AG09309 (cell line): ENCODE data around the gene PDE4D.
A peak's percentile ranks its signal among the peaks of the same experiment; 100 is the strongest.

ENCODE experiments used
- DNase-seq: peaks from one replicate; pipeline ENCODE4 v3.0.0-alpha.2; 2010; ENCODE audit warnings: low read depth
- H3K4me3 ChIP-seq: 2 replicates; pipeline ENCODE4 v1.5.1; 2011; ENCODE audit warnings: mild to moderate bottlenecking, low read depth, low read length, moderate library complexity; ENCODE audit not compliant: control insufficient read depth
- CTCF ChIP-seq: IDR thresholded peaks from 2 replicates; pipeline ENCODE4 v1.5.1; 2011; ENCODE audit warnings: mild to moderate bottlenecking, low read depth, low read length, inconsistent platforms; ENCODE audit not compliant: insufficient read depth, control insufficient read depth; ENCODE audit errors: missing control alignments

The PDE4D gene

GRCh38 chr5:59133764-59134261, 759.7 kb downstream of the PDE4D start:
- no peak for TF ChIP-seq CTCF
- DNase-seq = peak; percentile 89

DNA sequence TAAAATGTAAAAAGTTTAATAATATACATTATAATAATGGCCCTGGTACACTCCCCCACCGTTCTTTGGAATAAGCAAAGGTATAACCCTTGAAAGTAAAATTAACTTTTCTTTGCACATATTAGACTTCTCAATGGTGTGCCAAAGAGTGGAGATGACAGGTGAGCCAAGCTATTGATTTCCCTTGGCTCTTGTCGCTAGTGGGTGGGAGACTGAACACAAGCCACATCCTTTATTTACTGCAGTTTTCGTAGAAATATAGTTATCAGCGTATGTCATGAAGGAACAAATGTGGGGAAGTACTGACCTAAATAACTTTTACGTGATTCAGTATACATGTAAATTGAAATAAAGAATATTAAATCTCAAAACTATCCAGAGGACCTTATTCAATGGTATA, 761.4 kb downstream of the PDE4D start:
- H3K4me3 ChIP-seq = no peak overlapping the region
- TF ChIP-seq CTCF = no peak
- DNase-seq = no peak

More at GRCh38 chr5:59133764-59134261, 759.7 kb downstream of the PDE4D start:
- H3K4me3 ChIP-seq = no peak overlapping the region

DNA sequence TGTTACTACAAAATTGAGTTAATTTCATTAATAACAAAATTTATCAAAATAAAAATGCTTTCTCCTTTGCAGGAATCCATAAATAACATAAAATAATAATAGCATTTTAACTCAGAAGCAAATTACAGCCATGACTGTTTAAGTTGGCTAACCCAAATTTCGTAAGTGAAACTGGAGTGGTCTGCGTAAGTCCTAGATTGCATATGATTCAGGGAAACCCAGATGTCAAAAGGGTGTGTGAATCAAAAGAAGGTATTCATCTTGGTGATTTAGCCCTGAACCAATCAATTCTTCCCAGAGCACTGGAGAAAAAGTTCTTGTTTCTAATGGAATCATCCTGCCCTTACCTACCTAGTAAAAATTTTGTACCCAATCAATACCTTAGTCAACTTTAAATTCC, 763.1 kb downstream of the PDE4D start:
- H3K4me3 ChIP-seq = no peak overlapping the region
- no peak for DNase-seq
- no peak for TF ChIP-seq CTCF

GRCh38 chr5:59128646-59129290, 764.8 kb downstream of the PDE4D start:
- H3K4me3 ChIP-seq = no peak overlapping the region
- TF ChIP-seq CTCF = no peak

GRCh38 chr5:59126708-59127573, 766.6 kb downstream of the PDE4D start:
- no peak for TF ChIP-seq CTCF
- H3K4me3 ChIP-seq = peak overlapping the region; percentile 29
- no peak for DNase-seq

More at GRCh38 chr5:59128646-59129290, 764.8 kb downstream of the PDE4D start:
- DNase-seq = no peak

GRCh38 chr5:59126016-59126707, 767.4 kb downstream of the PDE4D start:
- no peak for TF ChIP-seq CTCF
- H3K4me3 ChIP-seq = no peak overlapping the region
- DNase-seq = no peak
